K562 (cell line): ENCODE data around the gene OBSCN. TPM values are rescaled to one million over a fixed set of nuclear protein-coding genes. Genes with fewer than 3 reads are reported as not detected.

Experiments used
- ATF4 ChIP-seq: fragments of 450-650 bp; formaldehyde crosslinking; IDR thresholded peaks from 2 replicates; pipeline ENCODE4 v1.4.0; 2022; ENCODE audit warnings: mild to moderate bottlenecking, moderate library complexity
- E2F5 ChIP-seq: sonication (generic); formaldehyde crosslinking; IDR thresholded peaks from 2 replicates; pipeline ENCODE4 v1.8.0; 2022; ENCODE audit warnings: mild to moderate bottlenecking, missing genetic modification reagents
- EZH2 ChIP-seq: IDR thresholded peaks from 2 replicates; pipeline ENCODE4 v1.6.1; 2012; ENCODE audit warnings: low read depth, mild to moderate bottlenecking, inconsistent platforms, low read length, borderline replicate concordance
- FOXP1 ChIP-seq: sonication (generic); formaldehyde crosslinking; IDR thresholded peaks from 2 replicates; pipeline ENCODE4 v1.8.0; 2022; ENCODE audit warnings: mild to moderate bottlenecking, missing genetic modification reagents
- NKRF ChIP-seq: fragments of 450-650 bp; IDR thresholded peaks from 2 replicates; pipeline ENCODE4 v1.6.1; 2016; ENCODE audit warnings: borderline replicate concordance
- STAT5A ChIP-seq: IDR thresholded peaks from 2 replicates; pipeline ENCODE4 v1.6.1; 2012; ENCODE audit warnings: low read length, inconsistent platforms, borderline replicate concordance
- STAT5B ChIP-seq: fragments of 250-450 bp; sonication (Bioruptor Pico); IDR thresholded peaks from 2 replicates; pipeline ENCODE4 v1.8.0; 2021; ENCODE audit warnings: mild to moderate bottlenecking, inconsistent platforms
- TEAD1 ChIP-seq, 2 experiments: fragments of 450-650 bp in 1 of 2; sonication (generic) in 1 of 2; formaldehyde crosslinking; IDR thresholded peaks; 2 replicates each; pipeline versions ENCODE4 v1.4.0 to v1.8.0; 2020 to 2022; ENCODE audit warnings: mild to moderate bottlenecking in 2 of 2, missing genetic modification reagents in 1 of 2
- ZBTB43 ChIP-seq: sonication (generic); formaldehyde crosslinking; IDR thresholded peaks from 2 replicates; pipeline ENCODE4 v1.8.0; 2023; ENCODE audit warnings: mild to moderate bottlenecking, missing genetic modification reagents
- ZNF175 ChIP-seq: fragments of 200-800 bp; sonication (Bioruptor generic); IDR thresholded peaks from 2 replicates; pipeline ENCODE4 v1.6.1; 2016; ENCODE audit warnings: low read depth, mild to moderate bottlenecking, missing genetic modification characterization, missing compliant biosample characterization
- ZNF668 ChIP-seq: fragments of 250-450 bp; sonication (Bioruptor Pico); IDR thresholded peaks from 2 replicates; pipeline ENCODE4 v1.8.0; 2022; ENCODE audit warnings: mild to moderate bottlenecking, inconsistent platforms
- ZNF77 ChIP-seq: fragments of 250-450 bp; sonication (Bioruptor Pico); IDR thresholded peaks from 2 replicates; pipeline ENCODE4 v1.5.0; 2020
- polyA plus RNA-seq, 8 experiments: library from polyadenylated mRNA; depleted of rRNA in 4 of 8; stranded (reverse) in 5 of 8; unstranded in 3 of 8; fragments of >200 nt; fragmentation: Nextera tagmentation in 2 of 8; fragmentation: Illumina TruSeq in 1 of 8; extraction: Ambion mirVana in 2 of 8; extraction: Trizol in 1 of 8; gene quantifications; 2 replicates each; pipeline versions ENCODE4 v1.2.1 to v1.2.3, GENCODE V29; 2011 to 2014; ENCODE audit warnings: inconsistent platforms in 1 of 8, missing spikeins in 1 of 8
- total RNA-seq, 7 experiments: library from RNA; depleted of rRNA in 6 of 7; stranded (reverse); fragments of >200 nt in 6 of 7; fragmentation: Illumina TruSeq in 2 of 7; extraction: Trizol in 2 of 7; gene quantifications; 2 replicates each; pipeline versions ENCODE4 v1.2.1 to v1.2.3, GENCODE V29; 2011 to 2021; ENCODE audit warnings: low replicate concordance in 1 of 7
- TF ChIP-seq, protein P1 (sequence below), 2 experiments: fragments of 450-650 bp; formaldehyde crosslinking in 1 of 2; IDR thresholded peaks; 2 replicates each; pipeline versions ENCODE4 v1.4.0 to v1.6.1; 2014 to 2020; ENCODE audit warnings: mild to moderate bottlenecking in 2 of 2, borderline replicate concordance in 1 of 2, low read depth in 1 of 2

OBSCN gene
- total and polyA plus RNA-seq, 9 of the 15 experiments (the other 6 are each of a cell fraction or from before 2014, with no cell fraction given): 0.18 to 19.7 (median 3.6) TPM

DNA sequence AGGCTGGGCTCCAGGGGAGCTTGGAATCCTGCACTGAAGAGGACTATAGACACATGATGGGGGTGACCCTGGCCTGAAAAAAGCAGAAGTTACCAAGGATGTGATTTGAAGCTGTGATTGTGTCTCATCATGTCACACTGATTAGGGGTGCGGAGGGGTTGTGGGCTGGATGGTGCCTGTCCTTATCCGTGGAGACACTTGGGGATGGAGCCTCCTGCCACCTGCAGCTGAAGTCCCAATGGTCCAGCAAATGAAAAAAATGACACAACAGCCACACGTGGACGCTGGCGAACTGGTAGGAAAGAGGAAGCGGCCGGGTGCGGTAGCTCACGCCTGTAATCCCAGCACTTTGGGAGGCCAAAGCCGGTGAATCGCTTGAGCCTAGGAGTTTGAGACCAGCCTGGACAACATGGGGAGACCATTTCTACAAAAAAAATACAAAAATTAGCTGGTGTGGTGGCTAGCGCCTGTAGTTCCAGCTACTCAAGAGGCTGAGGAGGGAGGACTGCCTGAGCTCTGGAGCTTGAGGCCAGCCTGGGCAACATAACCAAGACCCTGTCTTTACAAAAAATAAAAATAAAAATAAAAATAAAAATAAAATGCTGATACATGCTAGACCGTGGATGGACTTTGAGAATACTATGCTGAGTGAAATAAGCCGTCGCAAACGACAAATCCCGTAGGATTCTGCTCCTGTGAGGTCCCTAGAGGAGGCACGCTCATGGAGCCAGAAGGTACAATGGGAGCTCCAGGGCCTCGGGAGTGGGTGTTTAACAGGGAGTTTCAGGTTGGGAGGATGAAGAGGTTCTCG is 43.1 kb upstream of the OBSCN start (continued):
- TF ChIP-seq, protein P1, sequence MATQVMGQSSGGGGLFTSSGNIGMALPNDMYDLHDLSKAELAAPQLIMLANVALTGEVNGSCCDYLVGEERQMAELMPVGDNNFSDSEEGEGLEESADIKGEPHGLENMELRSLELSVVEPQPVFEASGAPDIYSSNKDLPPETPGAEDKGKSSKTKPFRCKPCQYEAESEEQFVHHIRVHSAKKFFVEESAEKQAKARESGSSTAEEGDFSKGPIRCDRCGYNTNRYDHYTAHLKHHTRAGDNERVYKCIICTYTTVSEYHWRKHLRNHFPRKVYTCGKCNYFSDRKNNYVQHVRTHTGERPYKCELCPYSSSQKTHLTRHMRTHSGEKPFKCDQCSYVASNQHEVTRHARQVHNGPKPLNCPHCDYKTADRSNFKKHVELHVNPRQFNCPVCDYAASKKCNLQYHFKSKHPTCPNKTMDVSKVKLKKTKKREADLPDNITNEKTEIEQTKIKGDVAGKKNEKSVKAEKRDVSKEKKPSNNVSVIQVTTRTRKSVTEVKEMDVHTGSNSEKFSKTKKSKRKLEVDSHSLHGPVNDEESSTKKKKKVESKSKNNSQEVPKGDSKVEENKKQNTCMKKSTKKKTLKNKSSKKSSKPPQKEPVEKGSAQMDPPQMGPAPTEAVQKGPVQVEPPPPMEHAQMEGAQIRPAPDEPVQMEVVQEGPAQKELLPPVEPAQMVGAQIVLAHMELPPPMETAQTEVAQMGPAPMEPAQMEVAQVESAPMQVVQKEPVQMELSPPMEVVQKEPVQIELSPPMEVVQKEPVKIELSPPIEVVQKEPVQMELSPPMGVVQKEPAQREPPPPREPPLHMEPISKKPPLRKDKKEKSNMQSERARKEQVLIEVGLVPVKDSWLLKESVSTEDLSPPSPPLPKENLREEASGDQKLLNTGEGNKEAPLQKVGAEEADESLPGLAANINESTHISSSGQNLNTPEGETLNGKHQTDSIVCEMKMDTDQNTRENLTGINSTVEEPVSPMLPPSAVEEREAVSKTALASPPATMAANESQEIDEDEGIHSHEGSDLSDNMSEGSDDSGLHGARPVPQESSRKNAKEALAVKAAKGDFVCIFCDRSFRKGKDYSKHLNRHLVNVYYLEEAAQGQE (IDR thresholded peaks at IDR 0.05; ENCODE audit: borderline replicate concordance): peak; percentile 26; the same call in 1 of the 2 replicates
- TF ChIP-seq, protein P1 (CRISPR knock-in tag; IDR thresholded peaks at IDR 0.05; ENCODE audit: low read depth): no peak
- 0 out of 2 replicates have a peak, but pooled peaks have one; percentile 52 for TF ChIP-seq ZNF175
- no peak for TF ChIP-seq STAT5B (CRISPR knock-in tag)
- no peak for TF ChIP-seq FOXP1
- TF ChIP-seq ZBTB43 (CRISPR knock-in tag): no peak
- no peak for TF ChIP-seq ZNF77 (CRISPR knock-in tag)
- no peak for TF ChIP-seq ZNF668 (CRISPR knock-in tag)
- TF ChIP-seq EZH2: no peak
- 0 out of 2 replicates have a peak, but pooled peaks have one; percentile 24 for TF ChIP-seq E2F5 (CRISPR knock-in tag)
- TF ChIP-seq ATF4: no peak
- TF ChIP-seq NKRF: peak; percentile 65
- peak; percentile 59 to 82; a peak in 3 of 4 replicates for TF ChIP-seq TEAD1 (CRISPR knock-in tag; IDR thresholded peaks at IDR 0.05)
- TF ChIP-seq STAT5A: peak; percentile 65
